ENCODE data around the gene VAMP5.
"Not testable (repeated sequence)": the region's sequence is repeated elsewhere in the genome, so short reads cannot be mapped to it uniquely, and the experiment has no call there.

DNA sequence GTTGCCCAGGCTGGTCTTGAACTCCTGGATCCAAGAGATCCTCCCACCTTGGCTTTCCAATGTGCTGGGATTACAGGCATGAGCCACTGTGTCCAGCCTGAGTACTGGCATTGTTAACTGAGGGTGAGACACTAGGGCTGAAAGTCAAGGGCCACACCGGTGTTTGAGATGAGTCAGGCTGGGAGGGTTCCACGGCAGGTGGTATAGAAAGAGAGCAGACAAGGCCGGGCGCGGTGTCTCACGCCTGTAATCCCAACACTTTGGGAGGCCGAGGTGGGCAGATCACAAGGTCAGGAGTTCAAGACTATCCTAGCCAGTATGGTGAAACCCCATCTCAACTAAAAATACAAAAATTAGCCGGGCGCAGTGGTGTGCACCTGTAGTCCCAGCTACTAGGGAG is 8.1 kb downstream of the VAMP5 start:
- TF ChIP-seq, protein P1, sequence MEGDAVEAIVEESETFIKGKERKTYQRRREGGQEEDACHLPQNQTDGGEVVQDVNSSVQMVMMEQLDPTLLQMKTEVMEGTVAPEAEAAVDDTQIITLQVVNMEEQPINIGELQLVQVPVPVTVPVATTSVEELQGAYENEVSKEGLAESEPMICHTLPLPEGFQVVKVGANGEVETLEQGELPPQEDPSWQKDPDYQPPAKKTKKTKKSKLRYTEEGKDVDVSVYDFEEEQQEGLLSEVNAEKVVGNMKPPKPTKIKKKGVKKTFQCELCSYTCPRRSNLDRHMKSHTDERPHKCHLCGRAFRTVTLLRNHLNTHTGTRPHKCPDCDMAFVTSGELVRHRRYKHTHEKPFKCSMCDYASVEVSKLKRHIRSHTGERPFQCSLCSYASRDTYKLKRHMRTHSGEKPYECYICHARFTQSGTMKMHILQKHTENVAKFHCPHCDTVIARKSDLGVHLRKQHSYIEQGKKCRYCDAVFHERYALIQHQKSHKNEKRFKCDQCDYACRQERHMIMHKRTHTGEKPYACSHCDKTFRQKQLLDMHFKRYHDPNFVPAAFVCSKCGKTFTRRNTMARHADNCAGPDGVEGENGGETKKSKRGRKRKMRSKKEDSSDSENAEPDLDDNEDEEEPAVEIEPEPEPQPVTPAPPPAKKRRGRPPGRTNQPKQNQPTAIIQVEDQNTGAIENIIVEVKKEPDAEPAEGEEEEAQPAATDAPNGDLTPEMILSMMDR (IDR thresholded peaks at IDR 0.05) = not testable (repeated sequence)
- not testable (repeated sequence) for TF ChIP-seq POLR2A, EP300 (IDR thresholded peaks at IDR 0.05)
